SK-N-SH (cell line): Measurements from ENCODE around the gene KLHL8. TPM values are rescaled to one million over a fixed set of nuclear protein-coding genes. Genes with fewer than 3 reads are reported as not detected.

Experiments
- CTCF ChIA-PET: fragments of 300-600, 350-600 bp; formaldehyde crosslinking; extraction: SDS; loops from one replicate; lab custom pipeline; 2021; lab: Yijun Ruan, JAX
- POLR2A ChIA-PET: fragments of 350-600 bp; sonication (Branson Sonifier 250); formaldehyde crosslinking; extraction: SDS; loops from one replicate; lab custom pipeline; 2020; ENCODE audit warnings: antibody characterized with exemption, inconsistent platforms; lab: Yijun Ruan, JAX
- DNase-seq: peaks from one replicate; pipeline ENCODE4 v3.0.0; 2012
- H2AFZ ChIP-seq: fragments of 200-600 bp; sonication (generic); 2 replicates; pipeline ENCODE4 v1.8.1; 2016; ENCODE audit warnings: antibody characterized with exemption, mild to moderate bottlenecking, low read depth
- H3F3A ChIP-seq: fragments of 200-600 bp; sonication (generic); replicated peaks from 2 replicates; pipeline ENCODE3; 2016; ENCODE audit warnings: antibody characterized with exemption, mild to moderate bottlenecking; ENCODE audit not compliant: insufficient read depth
- H3K27ac ChIP-seq, 2 experiments: fragments of 200-500 bp in 1 of 2; fragments of 200-600 bp in 1 of 2; sonication (Bioruptor generic) in 1 of 2; sonication (generic), shearing (Covaris generic) in 1 of 2; 2 replicates each; pipeline versions ENCODE4 v1.5.1 to v1.6.1; 2014 to 2016; ENCODE audit warnings: low read depth in 2 of 2, inconsistent platforms in 1 of 2, low read length in 1 of 2, mild to moderate bottlenecking in 1 of 2, mixed read lengths in 1 of 2
- H3K27me3 ChIP-seq: fragments of 200-600 bp; sonication (generic), shearing (Covaris generic); 2 replicates; pipeline ENCODE4 v1.6.1; 2016; ENCODE audit warnings: mixed run types; ENCODE audit not compliant: insufficient read depth
- H3K36me3 ChIP-seq, 2 experiments: fragments of 200-500 bp in 1 of 2; fragments of 200-600 bp in 1 of 2; sonication (Bioruptor generic) in 1 of 2; sonication (generic) in 1 of 2; replicated peaks in 1 of 2; 2 replicates each; pipeline versions ENCODE3 to v1.5.1; 2014 to 2016; ENCODE audit warnings: low read length in 1 of 2, mild to moderate bottlenecking in 1 of 2; ENCODE audit not compliant: insufficient read depth in 2 of 2, control insufficient read depth in 1 of 2
- H3K4me1 ChIP-seq, 2 experiments: fragments of 200-500 bp in 1 of 2; fragments of 200-600 bp in 1 of 2; sonication (Bioruptor generic) in 1 of 2; sonication (generic), shearing (Covaris generic) in 1 of 2; 2 replicates each; pipeline versions ENCODE4 v1.5.1 to v1.6.1; 2014 to 2016; ENCODE audit warnings: low read depth in 1 of 2, low read length in 1 of 2, mixed run types in 1 of 2; ENCODE audit not compliant: insufficient read depth in 2 of 2, control insufficient read depth in 1 of 2
- H3K4me2 ChIP-seq: fragments of 200-600 bp; sonication (generic), shearing (Covaris generic); 2 replicates; pipeline ENCODE4 v1.6.1; 2017; ENCODE audit warnings: mixed run types
- H3K4me3 ChIP-seq, 2 experiments: fragments of 200-500 bp in 1 of 2; fragments of 200-600 bp in 1 of 2; sonication (Bioruptor generic) in 1 of 2; sonication (generic), shearing (Covaris generic) in 1 of 2; 2 replicates each; pipeline versions ENCODE4 v1.5.1 to v1.8.1; 2014 to 2016; ENCODE audit warnings: low read depth in 2 of 2, inconsistent platforms in 1 of 2, low read length in 1 of 2, mild to moderate bottlenecking in 1 of 2, mixed read lengths in 1 of 2, moderate library complexity in 1 of 2
- H3K79me2 ChIP-seq: fragments of 200-600 bp; sonication (generic); 2 replicates; pipeline ENCODE4 v1.8.1; 2017; ENCODE audit warnings: mild to moderate bottlenecking; ENCODE audit not compliant: insufficient read depth
- H3K9ac ChIP-seq: fragments of 200-600 bp; sonication (generic); 2 replicates; pipeline ENCODE4 v1.6.1; 2017; ENCODE audit warnings: mixed run types
- H3K9me2 ChIP-seq: fragments of 200-600 bp; sonication (generic); 2 replicates; pipeline ENCODE4 v1.6.1; 2017; ENCODE audit warnings: mixed run types
- H3K9me3 ChIP-seq: fragments of 200-600 bp; sonication (generic); 2 replicates; pipeline ENCODE4 v1.6.1; 2017; ENCODE audit warnings: mixed run types, mild to moderate bottlenecking, moderate library complexity
- H4K20me1 ChIP-seq: fragments of 200-600 bp; sonication (generic); 2 replicates; pipeline ENCODE4 v1.6.1; 2017; ENCODE audit warnings: mild to moderate bottlenecking, mixed run types; ENCODE audit not compliant: insufficient read depth
- CHD2 ChIP-seq: fragments of 150-350 bp; IDR thresholded peaks from 2 replicates; pipeline ENCODE4 v1.6.1; 2018; ENCODE audit warnings: low read length; ENCODE audit not compliant: partially characterized antibody
- CTCF ChIP-seq: fragments of 200-600 bp; sonication (generic); IDR thresholded peaks from 2 replicates; pipeline ENCODE4 v1.6.1; 2017; ENCODE audit warnings: antibody characterized with exemption, mild to moderate bottlenecking, moderate library complexity
- ELF1 ChIP-seq: IDR thresholded peaks from 2 replicates; pipeline ENCODE4 v1.4.0; 2012
- FOSL2 ChIP-seq: IDR thresholded peaks from 2 replicates; pipeline ENCODE4 v1.4.0; 2012; ENCODE audit warnings: low read depth, mild to moderate bottlenecking, moderate library complexity, borderline replicate concordance
- FOXM1 ChIP-seq: IDR thresholded peaks from 2 replicates; pipeline ENCODE4 v1.4.0; 2012; ENCODE audit warnings: low read depth, mild to moderate bottlenecking
- MAX ChIP-seq: IDR thresholded peaks from 2 replicates; pipeline ENCODE4 v1.4.0; 2012; ENCODE audit warnings: low read depth
- MXI1 ChIP-seq: IDR thresholded peaks from 2 replicates; pipeline ENCODE4 v1.6.1; 2012; ENCODE audit warnings: mild to moderate bottlenecking, low read depth, low read length, improper control_type of control experiment
- NRF1 ChIP-seq: IDR thresholded peaks from 2 replicates; pipeline ENCODE4 v1.6.1; 2012; ENCODE audit warnings: low read depth, mild to moderate bottlenecking, low read length
- PBX3 ChIP-seq: IDR thresholded peaks from 2 replicates; pipeline ENCODE4; 2012
- RAD21 ChIP-seq: IDR thresholded peaks from 2 replicates; pipeline ENCODE4 v1.6.1; 2012; ENCODE audit warnings: mild to moderate bottlenecking, low read length
- RCOR1 ChIP-seq: fragments of 150-350 bp; IDR thresholded peaks from 2 replicates; pipeline ENCODE4 v1.6.1; 2017; ENCODE audit warnings: antibody characterized with exemption, low read length
- REST ChIP-seq: IDR thresholded peaks from 2 replicates; pipeline ENCODE4 v1.6.1; 2012; ENCODE audit warnings: mild to moderate bottlenecking, low read depth, low read length, moderate library complexity
- SMC3 ChIP-seq: IDR thresholded peaks from 2 replicates; pipeline ENCODE4 v1.6.1; 2012; ENCODE audit warnings: low read depth, low read length, improper control_type of control experiment
- TCF12 ChIP-seq: IDR thresholded peaks from 2 replicates; pipeline ENCODE4 v1.4.0; 2012
- TEAD4 ChIP-seq: IDR thresholded peaks from 2 replicates; pipeline ENCODE4 v1.4.0; 2012; ENCODE audit warnings: mild to moderate bottlenecking, borderline replicate concordance; ENCODE audit not compliant: insufficient read depth
- USF1 ChIP-seq: IDR thresholded peaks from 2 replicates; pipeline ENCODE4 v1.4.0; 2012; ENCODE audit warnings: low read depth, borderline replicate concordance
- USF2 ChIP-seq: fragments of 150-350 bp; IDR thresholded peaks from 2 replicates; pipeline ENCODE4 v1.6.1; 2017; ENCODE audit warnings: antibody characterized with exemption, low read length, low read depth, borderline replicate concordance
- YY1 ChIP-seq: IDR thresholded peaks from 2 replicates; pipeline ENCODE4 v1.4.0; 2012; ENCODE audit warnings: low read depth, mild to moderate bottlenecking
- WGBS: methylation state at CpG from one replicate; pipeline ENCODE4 v1.1.6; 2017; ENCODE audit warnings: low lambda C conversion rate; 5-methylcytosine and 5-hydroxymethylcytosine counted together
- polyA plus RNA-seq, 3 experiments: library from polyadenylated mRNA; depleted of rRNA; stranded (reverse); fragments of >200 nt; gene quantifications; 2 replicates each; pipeline ENCODE4 v1.2.3, GENCODE V29; 2012

Gene KLHL8
- polyA plus RNA-seq, 1 of the 3 experiments (the other 2 are of a cell fraction) = 2.4 TPM

- no peaks in the 10 kb centered on the region for H3K9me3 ChIP-seq
- H3K9me2 ChIP-seq = no peaks in the 10 kb centered on the region
- ChIA-PET POLR2A (no interaction called here), CTCF (no interaction called here)
- peaks cover 0 to 4% of the 10 kb centered on the region in 2 experiments for H3K36me3 ChIP-seq
- H3K4me2 ChIP-seq = no peak overlapping the region
- no peak overlapping the region for H3K9ac ChIP-seq
- H4K20me1 ChIP-seq = no peaks in the 10 kb centered on the region
- no peak overlapping the region for H2AFZ ChIP-seq
- WGBS = 14% methylated on average over 1 of the region's 1 CpG
- H3K27me3 ChIP-seq = no peaks in the 10 kb centered on the region
- no peak overlapping the region for H3K4me3 ChIP-seq
- H3K4me1 ChIP-seq = no peaks in the 10 kb centered on the region; a peak in 1 of 4 replicates
- TF ChIP-seq PBX3 (peak; percentile 27; the same call in 1 of the 2 replicates), MAX (no peak), TCF12 (peak; percentile 57; the same call in 1 of the 2 replicates)
- H3K27ac ChIP-seq = no peak overlapping the region
- no peaks in the 10 kb centered on the region for H3F3A ChIP-seq
- peaks cover 12% of the 10 kb centered on the region; the same call in 1 of the 2 replicates for H3K79me2 ChIP-seq
- peak; percentile 27 for DNase-seq
These were observed 15.9 kb downstream of the KLHL8 start for GRCh38 chr4:87204559-87204958.

- Histone ChIP-seq H3K27ac (no peak overlapping the region), H3K79me2 (peaks cover 12% of the 10 kb centered on the region; the same call in 1 of the 2 replicates), H3K4me1 (peaks cover 0 to 6% of the 10 kb centered on the region in 2 experiments; a peak in 2 of 4 replicates), H3K9me3 (no peaks in the 10 kb centered on the region), H2AFZ (no peak overlapping the region), H3F3A (peaks cover 3% of the 10 kb centered on the region), H3K36me3 (no peaks in the 10 kb centered on the region), H3K4me3 (no peak overlapping the region), H3K4me2 (no peak overlapping the region), H3K9me2 (no peaks in the 10 kb centered on the region), H3K9ac (no peak overlapping the region), H4K20me1 (no peaks in the 10 kb centered on the region), H3K27me3 (no peaks in the 10 kb centered on the region)
- TF ChIP-seq REST (no peak), ELF1 (no peak), MXI1 (no peak), RCOR1 (no peak), FOSL2 (no peak), NRF1 (no peak), USF1 (no peak), TEAD4 (no peak), CTCF (no peak), SMC3 (no peak), YY1 (no peak), RAD21 (no peak), USF2 (no peak), CHD2 (no peak), MAX (no peak), FOXM1 (no peak)
- POLR2A ChIA-PET = no interaction called here
- no peak for DNase-seq
- 91% methylated on average over 1 of the region's 1 CpG for WGBS
- CTCF ChIA-PET = interaction anchor here (0.6 to 1.6 kb wide), 3 partner anchors 9 to 12 kb away, joined by 3 to 4 read pairs (median 3); no protein-coding TSS in a partner anchor
These were observed 23.5 kb downstream of the KLHL8 start for GRCh38 chr4:87196927-87197326.
